Measurements from ENCODE around the gene MRTFA.

GRCh38 chr22:40462195-40462984 is 174.1 kb downstream of the MRTFA start:
- TF ChIP-seq GATA2 (IDR thresholded peaks at IDR 0.05; ENCODE audit: low read depth, low read length) (no peak), GATA3 (IDR thresholded peaks at IDR 0.05; ENCODE audit: low read depth, low read length) (no peak)
